Stimulated activated CD8-positive, alpha-beta memory T cell treated with anti-CD3 and anti-CD28 coated beads, Interleukin-15, amount 100 ng/mL, for 4 hours (primary cell): Measurements from ENCODE around the gene ZKSCAN8.
"Not testable (repeated sequence)": the region's sequence is repeated elsewhere in the genome, so short reads cannot be mapped to it uniquely, and the experiment has no call there.

Source experiments
- DNase-seq, 2 donors: peaks; one replicate each; pipeline ENCODE4 v3.0.0-alpha.2; 2020; ENCODE audit warnings: low read depth in 2 of 2

ZKSCAN8 gene

DNA sequence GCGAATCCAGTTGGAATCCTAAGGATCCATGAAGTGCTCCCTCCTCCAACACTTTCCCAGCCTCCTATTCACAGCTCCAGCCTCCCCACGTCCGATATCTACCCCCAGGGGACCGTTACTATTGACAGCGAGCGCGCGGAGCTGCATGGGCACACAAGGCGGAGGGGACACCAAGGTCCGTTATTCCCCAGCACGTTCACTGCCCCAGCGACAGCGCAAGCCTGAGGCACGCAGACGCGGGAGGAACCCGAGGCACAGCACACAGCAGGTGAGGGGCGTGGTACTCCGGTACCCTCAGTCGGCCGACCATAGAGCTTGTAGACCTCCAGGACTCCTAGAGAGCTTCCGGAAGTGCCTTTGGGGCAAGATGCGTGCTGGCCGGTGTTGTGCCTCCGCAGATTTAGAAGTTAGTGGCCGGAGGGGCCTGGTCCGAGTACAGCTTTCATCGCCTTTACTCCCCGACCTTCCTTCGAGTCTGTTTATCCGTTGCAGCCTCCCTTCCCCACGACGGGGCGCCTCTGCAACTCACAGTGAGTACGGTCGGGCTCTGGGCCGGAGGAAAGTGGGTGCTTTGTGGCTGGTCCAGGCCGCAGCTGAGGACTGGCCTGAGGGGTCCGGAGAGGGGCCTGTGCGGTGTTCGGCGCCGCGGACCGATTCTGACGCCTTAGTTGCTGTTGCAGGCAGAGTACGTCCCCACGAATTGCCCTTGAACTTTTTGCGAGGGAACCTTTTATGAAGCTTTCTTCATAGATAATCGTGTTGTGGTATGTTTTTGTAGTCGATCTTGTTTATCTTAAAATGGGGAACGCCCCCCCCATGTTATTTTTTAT is at the start of gene ZKSCAN8:
TSS of gene ZKSCAN8 (plus strand) at position 384 of the 830 bp plus-strand sequence. CDS start 6,525 bp downstream, outside the sequence.
- DNase-seq: peak; percentile 59 to 60

- not testable (repeated sequence) for DNase-seq
These were observed 39.5 kb upstream of the ZKSCAN8 start for GRCh38 chr6:28102222-28102621.

DNA sequence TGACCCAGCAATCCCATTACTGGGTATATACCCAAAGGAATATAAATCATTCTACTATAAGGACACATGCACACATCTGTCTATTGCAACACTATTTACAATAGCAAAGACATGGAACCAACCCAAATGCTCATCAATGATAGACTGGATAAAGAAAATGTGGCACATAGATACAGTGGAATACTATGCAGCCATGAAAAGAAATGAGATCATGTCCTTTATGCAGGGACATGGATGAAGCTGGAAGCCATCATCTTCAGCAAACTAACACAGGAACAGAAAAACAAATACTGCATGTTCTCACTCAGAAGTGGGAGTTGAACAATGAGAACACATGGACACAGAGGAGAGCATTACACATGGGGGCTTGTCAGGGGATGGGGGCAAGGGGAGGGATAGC is 39.0 kb upstream of the ZKSCAN8 start:
- not testable (repeated sequence) for DNase-seq

GRCh38 chr6:28104392-28105244 is 37.1 kb upstream of the ZKSCAN8 start:
- DNase-seq: peak; percentile 69 to 70

GRCh38 chr6:28105245-28105639 is 36.4 kb upstream of the ZKSCAN8 start:
- DNase-seq: no peak

DNA sequence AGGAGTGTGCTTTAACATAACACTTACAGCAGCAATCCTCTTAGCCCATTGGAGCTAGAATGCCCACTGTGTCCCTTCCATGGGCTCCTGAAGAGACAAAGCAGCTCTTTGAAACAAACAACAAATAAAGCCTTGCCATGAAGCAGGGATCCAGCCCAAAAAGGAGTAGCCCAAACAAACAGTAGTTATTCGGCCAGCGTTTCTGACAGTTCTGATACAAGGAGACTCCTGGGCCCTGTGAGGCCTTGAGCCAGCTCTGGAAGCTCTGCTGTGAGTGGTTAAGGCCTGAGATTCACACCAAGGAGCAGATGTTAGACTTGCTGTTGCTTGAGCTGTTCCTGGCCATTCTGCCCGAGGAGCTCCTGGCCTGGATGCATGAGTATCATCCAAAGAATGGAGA is 34.2 kb upstream of the ZKSCAN8 start:
- no peak for DNase-seq

- no peak for DNase-seq
These were observed 29.7 kb upstream of the ZKSCAN8 start for GRCh38 chr6:28111964-28112363.

DNA sequence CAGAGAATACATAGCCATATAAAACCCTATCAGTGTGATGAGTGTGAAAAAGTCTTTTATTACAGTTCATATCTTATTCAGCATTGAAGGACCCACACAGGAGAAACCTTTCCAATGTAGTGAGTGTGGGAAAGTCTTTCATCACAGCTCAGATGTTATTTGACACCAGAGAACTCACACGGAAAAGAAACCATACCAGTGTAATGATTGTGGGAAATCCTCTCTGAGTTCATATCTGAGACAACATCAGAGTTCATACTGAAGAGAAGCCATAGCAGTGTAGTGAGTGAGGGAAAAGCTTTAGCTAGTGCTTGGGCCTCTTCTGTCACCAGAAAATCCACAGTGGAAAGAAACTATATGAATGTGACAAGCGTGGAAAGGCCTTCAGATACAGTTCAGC is 25.9 kb upstream of the ZKSCAN8 start:
- DNase-seq: no peak

DNA sequence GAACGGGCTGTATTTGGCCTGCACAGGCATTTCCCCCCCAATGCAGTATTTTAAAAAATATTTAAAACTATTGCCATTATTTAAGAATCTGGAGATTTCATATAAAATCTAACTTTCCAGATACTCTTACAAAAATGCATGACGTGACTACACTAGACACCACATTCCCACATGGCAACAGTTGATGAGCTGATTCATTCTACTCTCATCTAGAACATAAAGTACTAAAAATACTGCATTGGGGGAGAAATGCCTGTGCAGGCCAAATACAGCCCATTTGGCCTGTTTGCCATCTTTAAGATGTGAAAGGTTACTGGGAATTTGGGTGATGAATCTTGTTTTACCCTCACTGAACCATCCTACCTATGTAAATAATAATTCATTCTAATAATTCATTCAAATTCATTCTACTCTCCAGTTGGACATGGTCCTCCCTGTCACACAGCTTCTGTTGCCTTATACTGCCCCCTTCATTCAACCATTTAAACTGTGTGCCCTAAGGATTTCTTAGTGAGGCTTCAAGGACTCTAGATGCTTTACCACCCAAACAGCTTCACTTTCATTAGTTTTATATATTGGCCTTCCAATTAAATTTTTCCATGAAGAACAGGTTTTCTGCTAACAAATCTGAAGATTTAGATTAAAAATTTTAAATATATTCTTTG is 24.2 kb upstream of the ZKSCAN8 start:
- no peak for DNase-seq

GRCh38 chr6:28118217-28118616 is 23.5 kb upstream of the ZKSCAN8 start:
- no peak for DNase-seq

DNA sequence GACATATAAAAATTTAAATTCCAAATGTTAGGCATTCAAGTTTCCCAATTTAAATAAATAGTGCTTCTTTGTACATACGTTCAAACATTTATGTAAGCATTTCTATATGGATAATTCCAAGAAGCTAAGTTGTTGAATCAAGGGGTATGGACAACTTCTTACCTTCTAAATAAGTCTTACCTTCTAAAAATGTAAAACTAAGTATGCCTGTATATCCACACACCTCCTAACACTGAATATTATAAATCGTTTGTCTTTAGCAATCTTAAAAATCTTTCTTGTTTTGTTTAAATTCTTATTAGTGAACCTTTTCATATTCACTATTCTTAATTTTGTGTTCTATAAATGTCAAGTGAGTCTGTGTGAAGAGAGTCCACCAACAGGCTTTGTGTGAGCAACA is 19.8 kb upstream of the ZKSCAN8 start:
- no peak for DNase-seq

DNA sequence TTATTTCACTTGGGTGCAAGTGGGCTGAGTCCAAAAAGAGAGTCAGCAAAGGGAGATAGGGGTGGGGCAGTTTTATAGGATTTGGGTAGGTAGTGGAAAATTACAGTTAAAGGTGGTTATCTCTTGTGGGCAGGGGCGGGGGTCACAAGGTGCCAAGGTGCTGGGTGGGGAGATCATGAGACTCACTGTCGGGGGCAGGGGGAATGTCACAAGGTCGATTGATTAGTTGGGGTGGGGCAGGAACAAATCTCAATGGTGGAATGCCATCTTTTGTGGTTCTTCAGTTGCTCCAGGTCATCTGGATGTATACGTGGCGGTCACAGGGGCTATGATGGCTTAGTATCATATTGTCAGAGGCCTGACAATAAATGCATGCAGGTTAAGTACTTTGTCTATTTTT is 19.4 kb upstream of the ZKSCAN8 start:
- DNase-seq: not testable (repeated sequence)

DNA sequence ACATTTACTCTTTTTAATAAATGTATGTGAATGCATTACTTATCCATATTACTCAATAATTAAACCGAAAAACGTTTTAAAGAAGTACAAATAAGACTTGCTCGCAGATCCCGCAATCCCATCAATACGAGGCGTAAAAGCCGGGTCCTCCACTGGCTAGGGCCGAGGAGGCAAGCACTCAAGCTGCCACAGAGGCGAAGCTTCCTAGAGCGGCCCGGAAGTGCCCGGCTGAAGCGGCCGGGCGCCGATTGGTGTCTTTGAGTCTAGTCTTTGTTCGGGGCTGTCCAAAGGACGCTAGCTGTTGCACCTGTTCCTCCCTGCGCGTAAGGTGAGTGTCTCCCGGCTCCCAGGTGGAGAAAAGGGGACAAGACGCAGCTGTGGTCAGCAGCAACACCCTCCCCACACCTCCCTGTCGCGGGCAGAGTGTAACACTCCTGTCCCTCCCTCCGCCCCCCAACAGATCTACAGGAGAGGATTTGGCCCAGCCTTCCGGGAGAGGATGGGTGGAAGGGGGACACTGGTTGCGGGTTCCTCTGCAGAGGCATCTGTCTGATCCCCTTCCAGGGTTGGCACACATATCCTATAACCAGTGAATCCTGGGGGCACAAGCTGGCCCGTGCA is 17.2 kb upstream of the ZKSCAN8 start, which contains the start of gene ZSCAN16:
TSS of gene ZSCAN16 (plus strand) at position 260 of the 621 bp plus-strand sequence. CDS start 835 bp downstream, outside the sequence.
- DNase-seq: peak; percentile 38 to 41

DNA sequence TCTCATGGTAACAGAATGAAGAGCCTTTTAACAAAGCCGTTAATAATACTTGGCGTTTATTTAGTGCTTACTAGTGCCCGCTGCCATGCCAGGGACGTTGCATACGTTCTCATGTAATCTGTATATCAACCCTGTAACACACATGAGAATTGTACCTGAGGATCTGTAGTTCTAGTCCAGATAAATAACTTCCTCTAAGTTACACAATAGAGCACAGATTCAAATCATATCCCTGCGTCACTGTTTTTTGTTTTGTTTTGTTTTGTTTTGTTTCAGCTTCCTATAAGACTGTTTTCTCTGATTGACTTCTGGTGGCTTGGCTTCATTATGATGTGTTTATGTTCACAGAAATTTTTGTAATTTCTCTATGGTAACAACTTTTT is 16.7 kb upstream of the ZKSCAN8 start:
- no peak for DNase-seq

DNA sequence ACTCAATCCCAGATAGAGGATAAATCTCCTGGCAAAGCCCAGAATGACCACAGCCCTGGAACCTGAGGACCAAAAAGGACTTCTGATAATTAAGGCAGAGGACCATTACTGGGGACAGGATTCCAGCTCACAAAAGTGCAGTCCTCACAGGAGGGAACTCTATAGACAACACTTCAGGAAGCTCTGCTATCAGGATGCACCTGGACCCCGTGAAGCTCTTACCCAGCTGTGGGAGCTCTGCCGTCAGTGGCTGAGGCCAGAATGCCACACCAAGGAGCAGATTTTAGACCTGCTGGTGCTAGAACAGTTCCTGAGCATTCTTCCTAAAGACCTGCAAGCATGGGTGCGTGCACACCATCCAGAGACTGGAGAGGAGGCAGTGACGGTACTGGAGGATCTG is 16.3 kb upstream of the ZKSCAN8 start:
- DNase-seq: no peak

DNA sequence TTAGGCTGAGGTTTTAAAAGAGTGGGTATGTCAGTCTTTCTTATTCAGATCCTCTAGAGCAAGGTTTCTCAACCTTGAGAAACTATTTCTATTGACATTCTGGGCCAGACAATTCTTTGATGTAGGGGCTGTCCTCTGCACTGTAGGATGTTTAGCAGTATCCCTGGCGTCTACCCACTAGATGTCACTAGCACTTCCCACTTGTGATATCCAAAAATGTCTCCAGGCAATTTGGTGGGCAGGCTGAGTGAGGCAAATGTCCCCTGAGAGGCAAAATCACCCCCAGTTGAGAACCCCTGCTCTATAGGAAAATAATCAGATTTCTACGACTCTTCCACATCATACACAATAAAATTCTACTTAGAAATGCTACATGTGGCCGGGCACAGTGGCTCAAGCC is 7.7 kb upstream of the ZKSCAN8 start:
- DNase-seq: no peak

DNA sequence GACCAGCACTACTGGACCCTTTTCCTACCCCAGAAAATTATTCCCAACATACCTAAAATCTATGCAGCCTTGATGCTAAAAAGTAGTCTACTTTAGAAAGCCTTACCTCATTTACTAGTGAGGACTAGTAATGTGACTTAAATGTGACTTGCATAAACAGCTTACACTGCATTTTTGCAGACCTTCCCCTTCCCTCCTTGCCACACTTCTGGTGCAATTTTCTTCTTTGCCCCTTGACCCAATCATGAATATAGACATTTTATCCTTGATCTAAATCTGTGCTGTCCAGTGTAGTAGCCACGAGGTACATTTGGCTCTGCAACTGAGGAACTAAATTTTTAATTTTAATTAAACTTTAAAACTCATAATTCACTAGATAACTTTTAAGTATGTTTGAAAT is 7.0 kb upstream of the ZKSCAN8 start:
- DNase-seq: no peak

- DNase-seq: no peak
These were observed 6.3 kb upstream of the ZKSCAN8 start for GRCh38 chr6:28135393-28135792.

- DNase-seq: peak; percentile 49 to 61
These were observed 4.8 kb upstream of the ZKSCAN8 start for GRCh38 chr6:28136585-28137504.

DNA sequence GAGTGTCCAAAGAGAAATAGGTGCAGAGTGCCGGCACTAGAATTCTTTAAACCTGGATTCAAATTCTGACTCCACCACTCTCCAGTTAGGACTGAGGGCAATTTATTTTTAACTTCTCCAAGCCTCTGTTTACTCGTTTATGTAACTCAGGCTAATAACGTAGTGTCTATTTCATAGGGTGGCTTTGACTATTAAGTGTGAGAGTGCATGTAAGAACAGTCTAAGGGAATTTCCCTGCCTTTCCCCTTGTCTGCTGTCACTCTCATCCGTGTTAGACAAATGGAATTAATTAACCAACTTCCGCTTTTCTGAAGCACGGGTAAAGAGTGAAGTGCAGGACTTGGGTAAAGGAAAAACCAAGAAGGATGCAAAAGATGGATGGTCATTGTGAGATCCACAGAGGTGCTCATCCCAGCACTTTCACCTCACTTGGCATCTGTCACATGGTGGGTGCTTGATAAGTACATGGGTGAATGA is 4.1 kb upstream of the ZKSCAN8 start:
- DNase-seq: no peak
